ENCODE data around the gene DDX39A.

- TF ChIP-seq CTCF (IDR thresholded peaks at IDR 0.05), result no peak
- TF ChIP-seq POLR2A (IDR thresholded peaks at IDR 0.05), result no peak
Observed at GRCh38 chr19:14368011-14368513, 51.1 kb downstream of the DDX39A start.

Measured in heart left ventricle (tissue), 13 donors.